ENCODE measurements around the gene DLGAP1. TPM values are rescaled to one million over a fixed set of nuclear protein-coding genes. Genes with fewer than 3 reads are reported as not detected.

Gene DLGAP1
- total and polyA plus RNA-seq, 10 of the 15 experiments (the other 5 are each of a cell fraction or from before 2014, with no cell fraction given): 0.23 to 27.6 (median 1.9) TPM

GRCh38 chr18:4077721-4078120, 377.4 kb downstream of the DLGAP1 start:
- no peak for DNase-seq (ENCODE audit: low read depth, low spot score)
- ChIA-PET SMC1A (ENCODE audit: uncharacterized antibody, unreplicated experiment) (interaction anchor here (1.3 to 5.7 kb wide), 5 partner anchors 9 to 40 kb away, joined by 3 to 28 read pairs (median 3); no protein-coding TSS in a partner anchor), POLR2A (interaction anchor here (0.6 kb wide), 1 partner anchor 796 kb away, joined by 5 read pairs; no protein-coding TSS in a partner anchor), CTCF (interaction anchor here (0.6 to 2.6 kb wide), 4 partner anchors 9 to 1062 kb away, joined by 3 to 7 read pairs (median 4); no protein-coding TSS in a partner anchor), RAD21 (ENCODE audit: unreplicated experiment) (interaction anchor here (0.8 to 1.2 kb wide), 3 partner anchors 15 to 31 kb away, joined by 3 to 4 read pairs (median 3); no protein-coding TSS in a partner anchor)
- TF ChIP-seq ATF2 (IDR thresholded peaks at IDR 0.05; ENCODE audit: low read length): no peak
- TF ChIP-seq ZNF622 (IDR thresholded peaks at IDR 0.05): no peak
- no peak for TF ChIP-seq REST (IDR thresholded peaks at IDR 0.05; ENCODE audit: low read depth, low read length)
- TF ChIP-seq ZBED1 (IDR thresholded peaks at IDR 0.05; ENCODE audit: borderline replicate concordance): no peak
- TF ChIP-seq CHD4 (IDR thresholded peaks at IDR 0.05): no peak
- TF ChIP-seq FOS (IDR thresholded peaks at IDR 0.05; ENCODE audit: borderline replicate concordance, extremely low read depth, insufficient read length): no peak
- no peak for TF ChIP-seq CHD2 (IDR thresholded peaks at IDR 0.05; ENCODE audit: borderline replicate concordance, low read depth, low read length)
- TF ChIP-seq, protein P1, sequence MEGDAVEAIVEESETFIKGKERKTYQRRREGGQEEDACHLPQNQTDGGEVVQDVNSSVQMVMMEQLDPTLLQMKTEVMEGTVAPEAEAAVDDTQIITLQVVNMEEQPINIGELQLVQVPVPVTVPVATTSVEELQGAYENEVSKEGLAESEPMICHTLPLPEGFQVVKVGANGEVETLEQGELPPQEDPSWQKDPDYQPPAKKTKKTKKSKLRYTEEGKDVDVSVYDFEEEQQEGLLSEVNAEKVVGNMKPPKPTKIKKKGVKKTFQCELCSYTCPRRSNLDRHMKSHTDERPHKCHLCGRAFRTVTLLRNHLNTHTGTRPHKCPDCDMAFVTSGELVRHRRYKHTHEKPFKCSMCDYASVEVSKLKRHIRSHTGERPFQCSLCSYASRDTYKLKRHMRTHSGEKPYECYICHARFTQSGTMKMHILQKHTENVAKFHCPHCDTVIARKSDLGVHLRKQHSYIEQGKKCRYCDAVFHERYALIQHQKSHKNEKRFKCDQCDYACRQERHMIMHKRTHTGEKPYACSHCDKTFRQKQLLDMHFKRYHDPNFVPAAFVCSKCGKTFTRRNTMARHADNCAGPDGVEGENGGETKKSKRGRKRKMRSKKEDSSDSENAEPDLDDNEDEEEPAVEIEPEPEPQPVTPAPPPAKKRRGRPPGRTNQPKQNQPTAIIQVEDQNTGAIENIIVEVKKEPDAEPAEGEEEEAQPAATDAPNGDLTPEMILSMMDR (IDR thresholded peaks at IDR 0.05 in 2 of 3, conservative IDR thresholded peaks at IDR 0.05 in 1 of 3; ENCODE audit: control insufficient read depth in 2 of 3, extremely low read depth in 1 of 3, insufficient read depth in 1 of 3, low read depth in 3 of 3, low read length in 3 of 3): no peak
- no peak overlapping the region for H3K9ac ChIP-seq (ENCODE audit: control insufficient read depth, insufficient read depth, low read length)
- no peaks in the 10 kb centered on the region for H3K27me3 ChIP-seq (replicated peaks in 1 of 2; ENCODE audit: control insufficient read depth in 2 of 2, insufficient read depth in 2 of 2, low read length in 1 of 2)
- no peaks in the 10 kb centered on the region for H3K36me3 ChIP-seq (ENCODE audit: control insufficient read depth in 2 of 2, insufficient read depth in 2 of 2, low read length in 1 of 2)
- FAIRE-seq: no peak
- H3K27ac ChIP-seq (ENCODE audit: control insufficient read depth, insufficient read depth): no peak overlapping the region
- in situ Hi-C loops (cut with MboI): no loop called here
- H3K9me3 ChIP-seq (replicated peaks; ENCODE audit: control insufficient read depth, insufficient read depth, low read length): no peaks in the 10 kb centered on the region
- no peak overlapping the region for H3K4me3 ChIP-seq
- H3K4me2 ChIP-seq (ENCODE audit: control insufficient read depth, insufficient read depth): no peak overlapping the region
- H3K79me2 ChIP-seq (ENCODE audit: control insufficient read depth, insufficient read depth, low read length): no peaks in the 10 kb centered on the region
- no peaks in the 10 kb centered on the region for H3K4me1 ChIP-seq (ENCODE audit: control insufficient read depth, insufficient read depth, low read length)
- BruUV-seq (replicated peaks): no TSS peak
- 0% methylated on average over 2 of the region's 2 CpGs for WGBS (ENCODE audit: insufficient coverage, insufficient replicate concordance, low lambda C conversion rate, missing lambda C conversion rate)
- intact Hi-C loops (cut with micrococcal nuclease; ENCODE audit: unreplicated experiment): no loop called here
- peak; percentile 18; the same call in 2 of the 3 replicates for ATAC-seq
- no peaks in the 10 kb centered on the region for H4K20me1 ChIP-seq (ENCODE audit: control insufficient read depth, insufficient read depth)
- H2AFZ ChIP-seq (ENCODE audit: control insufficient read depth, low read depth, low read length): no peak overlapping the region
